T-helper 1 cell treated with Interleukin-12 subunit alpha and Interleukin-12 subunit beta and Interleukin-4 antibody, amounts not matched to agents 30 μg/mL and 1 μg/mL, for 36 hours (primary cell): ENCODE measurements around the gene TOGARAM2.

Experiments
- H3K27ac Mint-ChIP-seq: one replicate; pipeline ENCODE4 v1.8.0; 2021; ENCODE audit warnings: mild to moderate bottlenecking, mixed read lengths
- H3K27me3 Mint-ChIP-seq: one replicate; pipeline ENCODE4 v1.8.0; 2021; ENCODE audit warnings: low read depth, mixed read lengths
- H3K36me3 Mint-ChIP-seq: one replicate; pipeline ENCODE4 v1.8.0; 2021; ENCODE audit warnings: low read depth, mixed read lengths
- H3K4me1 Mint-ChIP-seq: one replicate; pipeline ENCODE4 v1.8.0; 2021; ENCODE audit warnings: low read depth, mixed read lengths
- H3K4me3 Mint-ChIP-seq: one replicate; pipeline ENCODE4 v1.8.0; 2021; ENCODE audit warnings: mild to moderate bottlenecking, moderate library complexity, mixed read lengths
- H3K9me3 Mint-ChIP-seq: one replicate; pipeline ENCODE4 v1.8.0; 2021; ENCODE audit warnings: mixed read lengths

TOGARAM2 gene

DNA sequence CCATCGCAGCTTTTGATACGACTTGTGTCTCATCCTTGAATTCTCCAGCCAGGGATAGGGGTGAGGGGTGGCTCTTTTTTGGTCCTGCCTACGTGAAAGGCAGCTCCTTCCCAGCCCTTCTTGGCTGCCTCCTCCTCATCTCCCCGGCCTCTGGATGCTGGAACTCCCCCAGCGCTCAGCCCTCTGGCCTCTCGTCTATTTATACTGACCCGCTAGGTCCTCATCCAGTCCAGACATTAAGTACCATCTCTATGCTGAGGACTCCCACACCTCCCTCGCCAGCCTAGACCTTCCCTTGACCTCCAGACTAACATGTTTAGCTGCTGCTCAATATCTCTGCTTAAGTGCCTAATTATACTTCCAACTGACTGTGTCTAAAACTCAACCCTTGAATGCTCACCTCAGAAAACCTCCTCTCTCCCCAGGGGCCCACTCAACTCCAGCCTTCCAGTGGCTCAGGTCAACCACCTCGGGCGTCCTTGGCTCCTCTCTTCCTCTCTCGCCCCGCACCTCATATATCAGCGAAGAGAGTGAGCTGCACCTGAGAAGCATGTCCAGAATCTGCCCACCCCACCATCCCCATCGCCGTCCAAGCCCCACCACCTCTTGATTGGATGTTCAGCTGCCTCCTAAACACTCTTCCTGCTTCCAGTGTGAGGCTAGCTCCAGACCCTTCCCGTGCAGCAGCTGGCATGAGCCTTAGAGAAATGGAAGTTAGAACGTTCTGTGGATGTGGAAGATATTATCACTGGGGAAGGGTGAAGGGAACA is 34.8 kb downstream of the TOGARAM2 start:
- peak overlapping the region; percentile 98 for H3K27ac Mint-ChIP-seq
- H3K4me3 Mint-ChIP-seq = peak overlapping the region; percentile 89
- no peaks in the 10 kb centered on the region for H3K9me3 Mint-ChIP-seq
- peaks cover 5% of the 10 kb centered on the region for H3K36me3 Mint-ChIP-seq
- H3K4me1 Mint-ChIP-seq = peaks cover 61% of the 10 kb centered on the region
- no peaks in the 10 kb centered on the region for H3K27me3 Mint-ChIP-seq

DNA sequence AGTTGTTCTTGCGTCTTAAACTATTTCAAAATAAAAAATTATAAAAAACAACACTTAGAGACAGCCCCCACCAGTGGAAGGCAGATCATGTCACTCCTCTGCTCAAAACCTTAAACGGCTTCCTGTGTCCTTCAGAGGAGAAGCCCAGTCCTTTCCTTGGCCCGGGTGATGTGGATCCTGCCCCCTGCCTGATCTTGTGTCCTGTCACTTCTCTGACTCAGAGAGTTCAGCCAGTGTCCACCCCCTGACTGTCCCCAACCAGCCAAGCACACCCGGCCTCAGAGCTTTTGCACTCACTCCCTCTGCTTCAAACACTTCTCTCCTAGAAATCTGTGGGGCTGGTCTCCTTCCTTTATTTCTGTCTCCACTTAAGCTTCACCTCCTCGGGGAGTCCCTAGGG is 35.4 kb downstream of the TOGARAM2 start:
- H3K27ac Mint-ChIP-seq = peak overlapping the region; percentile 98
- H3K4me1 Mint-ChIP-seq = peaks cover 54% of the 10 kb centered on the region
- peaks cover 6% of the 10 kb centered on the region for H3K36me3 Mint-ChIP-seq
- peak overlapping the region; percentile 89 for H3K4me3 Mint-ChIP-seq
- H3K27me3 Mint-ChIP-seq = no peaks in the 10 kb centered on the region
- no peaks in the 10 kb centered on the region for H3K9me3 Mint-ChIP-seq

DNA sequence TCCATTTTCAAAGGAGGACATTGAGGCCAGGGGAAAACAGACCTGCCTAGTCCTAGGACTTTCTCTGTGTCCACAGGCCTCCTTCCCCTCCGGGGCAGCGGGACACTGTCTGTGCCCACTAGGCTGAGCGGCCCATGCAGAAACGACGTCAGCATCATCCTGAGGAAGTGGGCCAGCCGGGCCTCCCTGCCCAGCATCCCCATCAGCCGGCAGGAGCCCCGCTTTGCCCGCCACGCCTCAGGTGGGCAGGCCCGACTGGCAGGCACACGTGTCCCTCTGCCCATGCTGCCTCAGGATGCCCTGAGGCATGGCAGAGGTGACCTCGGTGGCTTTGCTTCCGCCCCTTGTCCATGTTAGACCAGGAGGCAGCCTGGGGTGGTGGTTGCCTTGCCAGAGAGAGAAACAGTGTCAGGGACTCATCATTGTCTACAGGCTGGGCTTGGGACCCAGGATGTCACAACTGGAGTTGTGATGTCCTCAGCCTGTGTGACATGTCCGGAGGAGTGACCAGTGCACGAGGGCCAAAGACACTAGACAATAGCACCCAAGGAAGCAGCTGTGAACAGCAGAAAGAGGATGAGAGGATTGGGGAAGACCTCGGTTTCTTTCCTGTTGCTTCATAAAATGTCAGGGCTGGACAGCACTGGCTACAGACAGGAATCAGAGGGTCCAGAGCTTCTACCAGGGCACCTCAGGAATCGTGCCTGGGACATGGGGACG is 36.8 kb downstream of the TOGARAM2 start:
- Mint-ChIP-seq H3K9me3 (no peaks in the 10 kb centered on the region), H3K36me3 (peaks cover 7% of the 10 kb centered on the region), H3K27me3 (no peaks in the 10 kb centered on the region), H3K4me1 (peaks cover 44% of the 10 kb centered on the region), H3K27ac (no peak overlapping the region), H3K4me3 (no peak overlapping the region)

DNA sequence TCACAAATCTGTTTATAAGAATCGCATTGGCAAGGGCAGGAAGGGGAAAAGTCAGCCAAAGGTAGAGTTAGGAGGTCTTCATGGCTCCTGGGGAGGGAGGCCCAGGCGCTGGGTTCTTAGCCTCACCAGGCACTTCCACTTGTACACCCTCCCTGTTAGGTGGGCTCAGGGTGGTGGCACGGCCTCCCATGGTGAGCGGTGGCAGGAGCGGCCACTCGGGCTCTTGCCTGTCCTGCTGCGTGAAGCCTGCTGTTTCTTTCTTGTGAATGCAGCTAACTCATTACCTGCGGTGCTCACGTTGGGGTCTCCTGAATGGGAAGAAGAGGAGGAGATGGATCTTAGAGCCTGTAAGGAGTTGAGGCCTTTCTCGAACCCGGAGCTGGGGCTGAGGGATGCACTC is 40.8 kb downstream of the TOGARAM2 start:
- no peaks in the 10 kb centered on the region for H3K9me3 Mint-ChIP-seq
- H3K27ac Mint-ChIP-seq = no peak overlapping the region
- no peaks in the 10 kb centered on the region for H3K27me3 Mint-ChIP-seq
- peaks cover 5% of the 10 kb centered on the region for H3K4me1 Mint-ChIP-seq
- H3K36me3 Mint-ChIP-seq = peaks cover 2% of the 10 kb centered on the region
- no peak overlapping the region for H3K4me3 Mint-ChIP-seq

DNA sequence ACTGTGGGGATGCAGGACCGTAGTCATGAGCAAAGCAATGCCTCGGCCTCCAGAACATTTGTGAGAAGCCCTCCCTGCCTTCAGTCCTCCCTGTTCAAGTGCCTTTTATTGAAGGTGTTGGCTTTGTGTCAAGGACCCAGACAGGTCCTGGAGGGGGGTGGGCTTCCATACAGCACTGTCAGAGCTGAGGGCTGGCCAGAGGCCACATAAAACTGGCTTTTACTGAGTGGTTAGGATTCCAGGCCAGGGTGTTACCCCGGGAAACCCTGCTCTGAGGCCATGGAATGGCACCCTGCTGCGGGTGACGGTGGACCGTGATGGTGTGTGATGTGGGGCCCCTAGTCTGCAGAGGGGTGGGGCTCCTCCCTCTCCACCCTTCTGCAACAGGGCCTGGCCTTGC is 41.6 kb downstream of the TOGARAM2 start:
- peaks cover 4% of the 10 kb centered on the region for H3K4me1 Mint-ChIP-seq
- no peaks in the 10 kb centered on the region for H3K9me3 Mint-ChIP-seq
- H3K36me3 Mint-ChIP-seq = peaks cover 2% of the 10 kb centered on the region
- no peak overlapping the region for H3K4me3 Mint-ChIP-seq
- no peaks in the 10 kb centered on the region for H3K27me3 Mint-ChIP-seq
- H3K27ac Mint-ChIP-seq = no peak overlapping the region

DNA sequence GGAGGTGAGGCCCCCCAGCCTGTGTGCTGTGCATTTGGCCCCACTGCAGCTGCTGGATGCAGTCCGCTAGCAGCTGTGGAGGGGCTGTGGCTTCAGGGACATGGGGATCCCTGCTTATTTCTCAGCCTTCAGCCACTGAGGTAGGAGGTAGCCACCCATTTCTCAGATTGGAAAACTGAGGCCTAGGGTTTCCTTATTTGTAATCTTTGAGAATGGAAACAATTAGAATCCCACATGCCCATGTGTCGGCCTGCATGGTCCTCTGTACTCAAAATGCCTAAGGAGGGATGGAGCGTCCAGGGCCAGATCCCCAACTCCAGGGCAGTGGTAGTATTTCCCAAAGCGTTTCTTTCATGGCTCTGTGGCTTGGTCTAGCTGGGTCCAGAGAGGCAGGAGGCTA is 42.1 kb downstream of the TOGARAM2 start:
- Mint-ChIP-seq H3K9me3 (no peaks in the 10 kb centered on the region), H3K4me1 (peaks cover 4% of the 10 kb centered on the region), H3K36me3 (peaks cover 2% of the 10 kb centered on the region), H3K4me3 (no peak overlapping the region), H3K27ac (no peak overlapping the region), H3K27me3 (no peaks in the 10 kb centered on the region)

DNA sequence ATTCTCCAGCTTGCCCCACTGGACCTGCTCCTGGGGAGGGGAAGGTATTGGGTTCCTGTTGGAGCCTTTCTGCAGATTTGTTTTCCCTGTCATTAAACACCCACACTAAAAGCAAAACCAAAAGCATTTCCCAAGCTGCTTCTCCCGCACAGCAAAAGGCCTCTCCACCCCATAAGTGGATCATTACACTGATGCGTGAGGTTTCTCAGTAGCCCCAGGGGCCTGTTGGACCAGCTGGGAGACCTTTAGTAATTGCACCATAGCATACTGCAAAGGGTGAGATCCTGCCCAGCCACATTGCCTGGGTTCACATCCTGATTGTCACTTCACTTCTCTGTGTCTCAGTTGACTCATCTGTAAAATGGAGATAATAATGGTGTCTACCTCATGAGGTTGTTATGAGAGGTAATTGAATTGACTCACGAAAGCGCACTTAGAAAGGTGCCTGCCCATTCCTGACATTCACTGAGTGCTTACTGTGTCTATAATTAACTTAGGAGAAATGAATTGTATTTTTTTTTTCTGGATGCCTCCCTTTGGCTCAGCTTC is 43.9 kb downstream of the TOGARAM2 start:
- Mint-ChIP-seq H3K4me3 (no peak overlapping the region), H3K27ac (no peak overlapping the region), H3K36me3 (peaks cover 2% of the 10 kb centered on the region), H3K9me3 (no peaks in the 10 kb centered on the region), H3K4me1 (peaks cover 4% of the 10 kb centered on the region), H3K27me3 (no peaks in the 10 kb centered on the region)

DNA sequence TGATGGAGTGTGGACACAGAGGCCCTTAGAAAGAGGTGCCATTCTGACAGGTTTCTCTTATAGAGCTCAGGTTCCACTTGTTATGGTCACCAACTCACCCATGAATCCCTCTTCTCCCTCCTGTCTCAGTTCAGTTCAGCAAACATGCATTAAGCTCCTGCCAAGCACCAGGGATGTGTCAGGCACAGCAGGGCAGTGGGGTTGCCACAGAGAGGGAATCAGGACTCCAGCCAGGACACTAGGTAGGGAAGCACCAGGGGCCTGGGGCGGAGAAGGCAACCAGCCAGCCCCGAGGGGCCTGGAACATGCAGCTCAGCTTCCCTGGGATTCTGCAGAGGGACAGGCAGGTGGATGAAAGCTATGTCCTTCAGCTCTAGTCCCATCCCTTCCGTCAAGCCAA is 44.6 kb downstream of the TOGARAM2 start:
- Mint-ChIP-seq H3K4me3 (no peak overlapping the region), H3K36me3 (peaks cover 2% of the 10 kb centered on the region)

DNA sequence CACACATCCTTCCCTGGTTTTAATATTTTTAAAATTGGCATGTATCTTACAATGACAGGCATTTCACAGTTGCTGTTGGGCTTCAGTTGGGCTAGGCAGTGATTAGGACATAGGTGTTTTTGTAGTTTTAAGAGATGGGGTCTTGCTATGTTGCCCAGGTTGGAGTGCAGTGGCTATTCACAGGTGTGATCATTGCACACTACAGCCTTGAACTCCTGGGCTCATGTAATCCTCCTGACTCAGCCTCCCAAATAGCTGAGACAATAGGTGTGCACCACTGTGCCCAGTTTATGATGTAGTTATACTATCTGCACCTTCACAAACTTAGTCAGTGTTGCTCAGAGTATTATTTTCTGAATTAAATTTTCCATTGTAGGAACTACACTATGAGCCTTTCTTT is 49.9 kb downstream of the TOGARAM2 start:
- H3K36me3 Mint-ChIP-seq = peaks cover 3% of the 10 kb centered on the region
- H3K9me3 Mint-ChIP-seq = no peaks in the 10 kb centered on the region
- H3K4me3 Mint-ChIP-seq = no peak overlapping the region
- H3K4me1 Mint-ChIP-seq = peaks cover 13% of the 10 kb centered on the region
- H3K27me3 Mint-ChIP-seq = no peaks in the 10 kb centered on the region
- no peak overlapping the region for H3K27ac Mint-ChIP-seq

More for the DNA sequence above, 44.6 kb downstream of the TOGARAM2 start:
- H3K9me3 Mint-ChIP-seq = no peaks in the 10 kb centered on the region
- H3K27ac Mint-ChIP-seq = no peak overlapping the region
- H3K27me3 Mint-ChIP-seq = no peaks in the 10 kb centered on the region
- no peaks in the 10 kb centered on the region for H3K4me1 Mint-ChIP-seq

DNA sequence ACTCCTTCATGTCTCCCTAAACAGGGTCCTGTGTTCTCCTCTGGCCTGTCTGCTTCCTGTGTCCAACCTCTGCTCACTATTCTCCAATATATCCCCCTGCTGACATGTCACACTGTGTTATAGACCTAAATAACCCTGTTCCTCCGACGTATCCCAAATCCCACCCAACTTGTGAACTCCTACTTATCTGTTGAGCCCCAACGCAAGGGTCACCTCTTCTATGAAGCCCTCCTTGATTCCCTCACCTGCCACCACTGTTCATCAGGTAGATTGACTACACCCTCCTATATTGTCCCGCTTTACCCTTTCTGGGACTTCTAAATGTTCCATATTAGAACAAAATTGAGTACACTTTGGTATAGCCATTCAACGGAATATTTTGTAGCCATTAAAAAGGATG is 51.1 kb downstream of the TOGARAM2 start:
- Mint-ChIP-seq H3K4me1 (peaks cover 13% of the 10 kb centered on the region), H3K27me3 (no peaks in the 10 kb centered on the region), H3K4me3 (no peak overlapping the region), H3K27ac (no peak overlapping the region), H3K9me3 (no peaks in the 10 kb centered on the region), H3K36me3 (peaks cover 7% of the 10 kb centered on the region)

DNA sequence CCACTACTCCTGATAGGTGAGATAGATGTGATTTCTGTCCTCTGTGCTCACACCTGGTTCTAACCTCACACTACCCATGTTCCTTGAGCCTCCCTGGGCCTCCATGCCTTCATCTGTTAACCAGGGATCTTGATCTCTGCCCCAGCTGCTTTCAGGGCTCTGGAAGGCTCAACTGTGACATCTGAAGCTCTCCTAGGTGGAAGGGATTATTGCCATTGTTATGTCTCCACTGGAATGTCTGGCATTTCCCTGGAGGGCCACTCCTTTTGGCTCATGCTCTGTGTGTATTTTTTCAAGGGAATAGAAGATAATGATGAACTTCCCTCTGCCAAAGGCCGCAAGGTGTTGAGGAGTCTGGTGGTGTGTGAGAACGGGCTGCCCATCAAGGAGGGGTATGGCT is 52.1 kb downstream of the TOGARAM2 start:
- no peak overlapping the region for H3K27ac Mint-ChIP-seq

DNA sequence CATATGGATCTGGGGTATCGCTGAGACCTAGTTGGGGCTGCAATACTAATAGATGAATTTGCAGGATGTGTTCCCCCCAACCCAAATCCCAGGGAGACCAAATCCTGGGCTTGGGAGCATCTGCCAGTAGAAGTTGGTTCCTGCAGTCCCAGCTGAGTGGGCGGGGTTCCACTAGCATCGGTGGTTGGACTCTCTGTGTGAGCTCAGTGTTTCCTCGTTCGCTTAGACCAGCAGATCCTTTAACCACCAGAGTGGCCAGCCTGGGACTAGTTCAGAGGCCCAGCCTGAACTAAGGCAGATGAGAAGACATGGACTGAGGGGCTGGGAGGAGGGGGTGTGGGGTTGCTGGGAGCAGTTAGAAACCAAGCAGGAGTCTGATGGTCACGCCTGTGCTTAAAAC is 52.6 kb downstream of the TOGARAM2 start:
- H3K27ac Mint-ChIP-seq = no peak overlapping the region
- H3K36me3 Mint-ChIP-seq = peaks cover 7% of the 10 kb centered on the region
- no peaks in the 10 kb centered on the region for H3K27me3 Mint-ChIP-seq
- H3K4me1 Mint-ChIP-seq = peaks cover 13% of the 10 kb centered on the region
- no peak overlapping the region for H3K4me3 Mint-ChIP-seq
- H3K9me3 Mint-ChIP-seq = no peaks in the 10 kb centered on the region

More for the DNA sequence above, 52.1 kb downstream of the TOGARAM2 start:
- Mint-ChIP-seq H3K4me1 (peaks cover 13% of the 10 kb centered on the region), H3K4me3 (no peak overlapping the region), H3K36me3 (peaks cover 7% of the 10 kb centered on the region), H3K27me3 (no peaks in the 10 kb centered on the region), H3K9me3 (no peaks in the 10 kb centered on the region)

DNA sequence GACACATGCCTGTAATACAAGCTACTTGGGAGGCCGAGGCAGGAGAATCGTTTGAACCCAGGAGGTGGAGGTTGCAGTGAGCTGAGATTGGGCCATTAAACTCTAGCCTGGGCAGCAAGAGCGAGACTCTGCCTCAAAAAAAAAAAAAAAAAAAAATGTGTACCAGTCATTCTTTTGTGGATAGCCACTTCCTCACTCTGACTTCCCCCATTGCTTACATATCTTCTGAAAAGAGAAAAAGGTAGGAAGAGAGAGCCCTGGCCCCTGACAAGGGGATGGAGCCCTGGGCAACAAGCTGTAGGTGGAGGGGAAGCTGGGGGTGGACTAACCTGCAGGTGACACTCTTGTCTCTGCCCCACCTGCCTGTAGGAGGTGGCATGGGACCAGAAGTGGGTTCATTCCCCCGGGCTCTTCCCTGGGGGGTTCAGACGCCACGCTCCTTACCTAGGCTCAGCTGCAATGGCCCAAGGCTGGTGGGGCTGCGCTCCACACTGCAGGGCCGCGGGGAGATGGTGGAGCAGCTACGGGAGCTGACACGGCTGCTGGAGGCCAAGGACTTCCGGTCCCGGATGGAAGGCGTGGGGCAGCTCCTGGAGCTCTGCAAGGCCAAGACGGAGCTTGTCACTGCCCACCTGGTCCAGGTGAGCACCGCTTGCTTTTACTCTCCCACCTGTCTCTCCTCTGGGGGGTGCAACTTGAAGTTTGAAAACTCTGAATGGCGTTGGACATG is 54.1 kb downstream of the TOGARAM2 start:
- peaks cover 7% of the 10 kb centered on the region for H3K36me3 Mint-ChIP-seq
- H3K9me3 Mint-ChIP-seq = no peaks in the 10 kb centered on the region
- H3K4me3 Mint-ChIP-seq = no peak overlapping the region
- no peak overlapping the region for H3K27ac Mint-ChIP-seq
- no peaks in the 10 kb centered on the region for H3K27me3 Mint-ChIP-seq
- H3K4me1 Mint-ChIP-seq = peaks cover 13% of the 10 kb centered on the region

DNA sequence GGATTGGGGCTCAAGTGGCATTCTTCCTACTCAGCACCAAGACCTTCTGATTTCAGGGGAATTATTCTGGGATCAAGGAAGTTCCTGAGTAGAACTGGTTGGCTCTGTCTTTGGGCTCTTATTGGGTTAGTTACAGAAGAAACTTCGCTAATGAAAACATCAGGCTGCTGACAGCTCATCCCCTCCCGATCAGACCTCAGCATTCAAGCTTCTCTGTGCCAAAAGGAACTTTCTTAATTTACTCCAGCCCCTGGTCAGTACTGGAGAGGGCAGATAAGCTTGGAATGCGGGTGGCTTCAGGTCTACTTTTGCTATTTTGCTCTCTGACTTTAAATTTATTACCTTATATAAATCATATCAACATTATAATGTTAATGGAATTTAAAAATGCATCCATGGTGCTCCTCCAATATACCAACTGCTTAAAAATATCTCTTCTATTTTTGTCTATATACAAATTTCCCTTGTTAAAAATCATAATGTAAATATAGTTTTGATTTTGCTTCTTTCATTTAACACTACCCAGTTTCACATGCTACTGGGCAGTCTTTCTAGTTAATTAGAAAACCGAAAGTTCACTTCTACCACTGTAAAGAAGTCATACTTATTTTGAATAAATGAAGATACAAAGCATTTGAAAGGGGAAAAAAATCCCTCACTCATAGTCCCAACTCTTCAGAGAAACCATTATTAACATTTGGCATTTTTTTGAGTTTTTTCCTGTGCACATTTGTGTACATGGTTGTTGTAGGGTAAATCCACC is 58.8 kb downstream of the TOGARAM2 start:
- H3K36me3 Mint-ChIP-seq = peaks cover 4% of the 10 kb centered on the region
- no peak overlapping the region for H3K27ac Mint-ChIP-seq
- H3K9me3 Mint-ChIP-seq = no peaks in the 10 kb centered on the region
- H3K4me3 Mint-ChIP-seq = no peak overlapping the region
- no peaks in the 10 kb centered on the region for H3K27me3 Mint-ChIP-seq
- H3K4me1 Mint-ChIP-seq = peaks cover 3% of the 10 kb centered on the region
